ENCODE measurements around the gene SUFU.

GRCh38 chr10:102581401-102581800 is 77.6 kb downstream of the SUFU start:
- TF ChIP-seq, protein P1, sequence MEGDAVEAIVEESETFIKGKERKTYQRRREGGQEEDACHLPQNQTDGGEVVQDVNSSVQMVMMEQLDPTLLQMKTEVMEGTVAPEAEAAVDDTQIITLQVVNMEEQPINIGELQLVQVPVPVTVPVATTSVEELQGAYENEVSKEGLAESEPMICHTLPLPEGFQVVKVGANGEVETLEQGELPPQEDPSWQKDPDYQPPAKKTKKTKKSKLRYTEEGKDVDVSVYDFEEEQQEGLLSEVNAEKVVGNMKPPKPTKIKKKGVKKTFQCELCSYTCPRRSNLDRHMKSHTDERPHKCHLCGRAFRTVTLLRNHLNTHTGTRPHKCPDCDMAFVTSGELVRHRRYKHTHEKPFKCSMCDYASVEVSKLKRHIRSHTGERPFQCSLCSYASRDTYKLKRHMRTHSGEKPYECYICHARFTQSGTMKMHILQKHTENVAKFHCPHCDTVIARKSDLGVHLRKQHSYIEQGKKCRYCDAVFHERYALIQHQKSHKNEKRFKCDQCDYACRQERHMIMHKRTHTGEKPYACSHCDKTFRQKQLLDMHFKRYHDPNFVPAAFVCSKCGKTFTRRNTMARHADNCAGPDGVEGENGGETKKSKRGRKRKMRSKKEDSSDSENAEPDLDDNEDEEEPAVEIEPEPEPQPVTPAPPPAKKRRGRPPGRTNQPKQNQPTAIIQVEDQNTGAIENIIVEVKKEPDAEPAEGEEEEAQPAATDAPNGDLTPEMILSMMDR (IDR thresholded peaks at IDR 0.05), result no peak
- TF ChIP-seq POLR2A (IDR thresholded peaks at IDR 0.05), result no peak
